Coronary artery (tissue), 2 donors: ENCODE data around the gene DST.
A peak's percentile ranks its signal among the peaks of the same experiment; 100 is the strongest.

Source experiments
- DNase-seq: peaks from one replicate; pipeline ENCODE4 v3.0.0-alpha.2; 2017; ENCODE audit warnings: low spot score
- H3K27ac ChIP-seq, 2 donors: fragments of 200-600 bp; sonication (generic); one replicate each; pipeline ENCODE4 v1.5.1; 2016 to 2019
- H3K4me3 ChIP-seq: fragments of 200-600 bp; sonication (generic); 2 replicates; pipeline ENCODE4 v1.5.1; 2016; ENCODE audit warnings: mild to moderate bottlenecking, moderate library complexity
- TF ChIP-seq, protein P1 (sequence below): fragments of 200-600 bp; sonication (generic); IDR thresholded peaks from one replicate; pipeline ENCODE4 v1.5.1; 2019; ENCODE audit warnings: antibody characterized with exemption

DST gene

DNA sequence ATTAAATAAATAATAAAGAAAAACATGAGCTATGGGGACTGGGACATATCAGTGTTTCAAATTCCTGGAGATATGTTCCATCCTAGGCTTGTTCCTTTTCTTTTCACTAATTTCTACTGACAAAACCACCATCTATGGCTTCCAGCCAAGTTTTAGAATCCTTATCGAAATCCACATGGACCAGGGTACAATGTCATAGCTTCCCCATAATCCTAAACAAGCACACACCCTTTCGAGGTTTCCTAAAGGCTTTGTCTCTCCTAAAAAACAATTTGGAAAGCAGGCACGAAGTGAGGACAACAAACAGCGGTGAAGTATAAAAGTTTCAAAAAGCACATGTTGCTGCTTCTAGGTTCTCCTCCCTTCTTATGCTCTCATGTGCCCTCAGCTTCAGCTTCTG is 13.3 kb upstream of the DST start:
- no peak overlapping the region for H3K27ac ChIP-seq
- H3K4me3 ChIP-seq, result no peak overlapping the region
- DNase-seq, result no peak
- TF ChIP-seq, protein P1, sequence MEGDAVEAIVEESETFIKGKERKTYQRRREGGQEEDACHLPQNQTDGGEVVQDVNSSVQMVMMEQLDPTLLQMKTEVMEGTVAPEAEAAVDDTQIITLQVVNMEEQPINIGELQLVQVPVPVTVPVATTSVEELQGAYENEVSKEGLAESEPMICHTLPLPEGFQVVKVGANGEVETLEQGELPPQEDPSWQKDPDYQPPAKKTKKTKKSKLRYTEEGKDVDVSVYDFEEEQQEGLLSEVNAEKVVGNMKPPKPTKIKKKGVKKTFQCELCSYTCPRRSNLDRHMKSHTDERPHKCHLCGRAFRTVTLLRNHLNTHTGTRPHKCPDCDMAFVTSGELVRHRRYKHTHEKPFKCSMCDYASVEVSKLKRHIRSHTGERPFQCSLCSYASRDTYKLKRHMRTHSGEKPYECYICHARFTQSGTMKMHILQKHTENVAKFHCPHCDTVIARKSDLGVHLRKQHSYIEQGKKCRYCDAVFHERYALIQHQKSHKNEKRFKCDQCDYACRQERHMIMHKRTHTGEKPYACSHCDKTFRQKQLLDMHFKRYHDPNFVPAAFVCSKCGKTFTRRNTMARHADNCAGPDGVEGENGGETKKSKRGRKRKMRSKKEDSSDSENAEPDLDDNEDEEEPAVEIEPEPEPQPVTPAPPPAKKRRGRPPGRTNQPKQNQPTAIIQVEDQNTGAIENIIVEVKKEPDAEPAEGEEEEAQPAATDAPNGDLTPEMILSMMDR, result no peak

DNA sequence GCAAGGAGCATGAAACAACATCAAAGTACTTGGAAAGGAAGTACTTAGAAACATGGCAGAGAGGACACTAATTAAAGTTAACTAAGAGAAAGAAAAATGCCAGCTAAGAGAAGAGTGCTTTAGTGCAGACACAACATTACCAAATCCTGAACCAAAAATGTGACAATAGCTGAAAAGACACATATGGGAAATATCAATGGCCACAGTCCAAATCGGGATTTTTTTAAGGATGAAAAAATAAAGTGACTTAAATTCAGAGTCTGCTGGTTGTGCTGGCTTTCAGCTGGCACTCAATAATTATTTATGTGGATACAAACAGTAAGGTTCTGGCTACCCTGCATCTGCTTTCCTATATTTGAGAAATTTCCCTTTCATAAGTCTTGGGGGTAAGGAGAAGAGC is 12.6 kb upstream of the DST start:
- TF ChIP-seq, protein P1, result no peak
- no peak for DNase-seq
- H3K4me3 ChIP-seq, result no peak overlapping the region
- no peak overlapping the region for H3K27ac ChIP-seq

DNA sequence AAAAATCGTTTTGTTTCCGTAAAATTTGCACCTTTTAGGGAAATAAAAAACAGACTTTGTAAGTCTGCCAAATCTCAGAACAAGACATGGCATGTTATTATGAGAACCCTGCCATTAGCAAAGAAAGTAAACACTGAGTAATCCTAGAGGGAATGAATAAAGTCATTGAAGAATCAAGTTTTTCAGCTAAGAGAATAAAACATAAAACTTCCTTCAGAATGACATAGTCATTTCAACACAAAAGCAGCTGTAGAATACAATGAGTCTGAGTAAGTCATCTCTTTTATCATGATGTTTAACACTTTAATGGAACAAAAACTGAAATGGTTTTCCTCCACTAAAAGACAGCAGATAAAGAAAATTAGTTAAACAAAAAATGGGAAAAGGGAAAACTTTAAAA is 10.3 kb upstream of the DST start:
- DNase-seq, result no peak
- TF ChIP-seq, protein P1, result no peak
- H3K4me3 ChIP-seq, result no peak overlapping the region
- peak overlapping the region; percentile 11 to 18 for H3K27ac ChIP-seq

DNA sequence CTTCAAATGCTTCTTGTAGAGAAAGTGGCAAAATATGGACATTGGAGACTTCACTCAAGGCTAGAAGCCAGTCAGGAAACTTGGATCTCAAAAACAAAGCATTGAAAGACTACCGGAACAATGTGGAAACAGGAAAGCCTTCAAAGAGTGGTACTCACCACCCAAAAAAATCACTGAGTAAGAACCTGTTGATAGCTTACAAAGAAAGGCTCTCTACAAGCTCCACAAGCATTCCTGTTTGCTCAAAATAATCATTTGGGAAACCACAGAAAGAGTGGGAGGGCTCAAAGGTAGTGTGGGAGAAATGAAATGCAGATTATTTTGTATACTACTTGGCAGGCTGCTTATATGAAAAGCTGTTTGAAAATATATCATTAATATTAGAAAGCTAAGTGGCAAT is 9.5 kb upstream of the DST start:
- peak overlapping the region; percentile 13 to 20 for H3K27ac ChIP-seq
- no peak for DNase-seq

DNA sequence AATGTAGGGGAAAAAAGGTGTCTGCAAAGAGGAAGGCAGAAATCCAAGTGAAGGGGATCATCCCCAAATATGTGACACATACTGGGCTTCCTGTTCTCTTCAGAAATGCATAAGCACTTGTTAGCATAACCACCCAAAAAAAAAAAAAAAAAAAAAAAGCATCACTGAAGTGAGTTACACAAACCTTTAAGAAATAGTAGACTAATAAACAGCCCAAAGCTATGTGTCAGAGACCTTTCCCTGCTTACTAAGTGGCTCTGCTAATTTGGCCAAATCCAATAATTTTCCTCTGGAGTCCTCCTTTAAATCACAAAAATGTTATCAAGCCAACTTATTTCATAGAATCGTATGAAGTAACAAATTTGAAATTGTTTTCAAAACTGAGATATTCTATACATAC is 7.5 kb upstream of the DST start:
- TF ChIP-seq, protein P1, result no peak
- H3K4me3 ChIP-seq, result no peak overlapping the region
- DNase-seq, result no peak
- H3K27ac ChIP-seq, result no peak overlapping the region

More for the DNA sequence above, 9.5 kb upstream of the DST start:
- TF ChIP-seq, protein P1, result no peak
- no peak overlapping the region for H3K4me3 ChIP-seq

DNA sequence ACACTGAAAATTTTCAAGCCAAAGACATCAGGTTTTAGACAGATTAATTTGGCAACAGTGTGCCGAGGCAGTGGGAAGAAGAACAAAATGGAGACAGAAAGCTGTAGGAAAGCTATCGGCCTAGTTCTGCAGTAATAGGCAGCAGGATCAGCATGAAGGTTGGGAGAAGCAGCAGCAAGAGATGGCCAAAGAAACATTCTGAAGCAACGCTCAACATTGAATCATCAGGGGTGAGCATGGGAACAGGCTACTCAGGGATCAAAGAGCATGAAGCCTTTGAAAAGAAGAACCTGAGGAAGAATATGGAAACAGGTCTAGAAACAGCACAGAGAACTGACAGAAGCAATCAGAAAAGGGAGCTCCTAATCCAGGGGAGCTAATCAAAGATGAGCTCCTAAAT is 7.1 kb upstream of the DST start:
- TF ChIP-seq, protein P1, result no peak
- Histone ChIP-seq H3K4me3 (no peak overlapping the region), H3K27ac (no peak overlapping the region)
- DNase-seq, result no peak

DNA sequence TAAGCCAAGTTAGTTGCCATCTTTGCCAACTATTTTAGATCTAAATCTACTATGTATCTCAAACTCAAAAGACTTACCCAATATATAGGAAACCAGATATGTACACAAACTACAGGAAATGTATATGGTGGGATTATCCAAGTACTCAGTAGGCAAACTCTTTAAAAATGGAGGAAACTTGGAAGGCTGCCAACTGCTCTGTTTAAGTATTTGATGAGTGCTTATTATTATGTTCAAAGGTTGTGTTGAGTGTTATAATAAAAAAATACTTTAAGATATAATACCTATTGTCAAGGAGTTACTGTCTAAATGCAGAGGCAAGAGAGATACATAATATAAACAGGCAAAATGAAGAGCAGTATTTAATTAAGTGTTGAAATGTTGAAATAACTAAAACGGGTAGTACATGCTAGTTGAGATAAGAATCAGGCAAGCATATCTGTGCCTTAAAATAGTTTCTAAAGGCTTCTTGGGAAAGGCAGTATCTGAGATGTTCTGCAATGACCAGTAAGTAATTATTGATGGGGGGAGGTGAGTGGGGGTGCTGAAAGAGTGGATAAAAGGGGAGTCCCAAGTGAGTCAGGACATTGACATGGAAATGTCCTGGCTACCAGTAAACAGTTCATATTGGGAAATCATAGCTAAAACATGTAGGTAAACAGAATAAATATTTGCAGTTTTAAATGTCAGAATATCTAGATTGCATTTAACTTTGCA is 6.5 kb upstream of the DST start:
- TF ChIP-seq, protein P1, result no peak
- no peak for DNase-seq
- H3K27ac ChIP-seq, result no peak overlapping the region
- no peak overlapping the region for H3K4me3 ChIP-seq
